C4-2B (cell line): ENCODE results near the gene HS6ST3.

ENCODE experiments used
- CTCF ChIP-seq: fragments of 450-650 bp; conservative IDR thresholded peaks from 2 replicates; pipeline ENCODE4 v1.5.1; 2017; ENCODE audit warnings: mild to moderate bottlenecking
- ZFX ChIP-seq: fragments of 450-650 bp; IDR thresholded peaks from 2 replicates; pipeline ENCODE4 v1.6.1; 2017

DNA sequence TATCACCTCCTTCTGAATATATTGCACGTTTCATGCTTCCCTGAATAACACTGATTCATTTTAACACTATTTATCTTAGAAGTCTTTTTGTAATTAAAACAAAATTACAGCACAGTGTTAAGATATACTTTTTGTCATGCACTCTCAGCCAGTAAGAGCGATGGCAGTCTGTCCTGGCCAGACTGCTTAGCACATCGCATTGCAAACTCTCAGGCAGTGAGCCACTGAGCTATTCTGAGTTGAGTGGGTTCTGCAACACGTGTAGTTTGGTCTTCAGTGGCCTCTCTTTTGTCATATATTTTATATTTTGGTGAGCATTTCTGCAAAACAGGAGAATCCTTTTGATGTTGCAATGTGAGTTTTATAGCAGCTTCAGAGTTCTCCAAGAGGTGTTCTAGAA is 332.1 kb downstream of the HS6ST3 start:
- TF ChIP-seq CTCF (no peak), ZFX (no peak)
